Lung (tissue), 12 donors: ENCODE measurements around the gene FRRS1. TPM values are rescaled to one million over a fixed set of nuclear protein-coding genes. Genes with fewer than 3 reads are reported as not detected.
A peak's percentile ranks its signal among the peaks of the same experiment; 100 is the strongest.

Experiments used
- ATAC-seq: fragments of 200-7000 bp; cut with Tn5 transposase; one replicate; pipeline ENCODE4 v1.9.1; 2020; ENCODE audit warnings: moderate number of reproducible peaks; ENCODE audit not compliant: insufficient read depth, low FRiP score
- DNase-seq, 3 donors: peaks; one replicate each; pipeline ENCODE4 v3.0.0-alpha.2; 2013 to 2017
- H3K27ac ChIP-seq, 2 donors: one replicate each; pipeline ENCODE4 v1.5.1; 2013; ENCODE audit warnings: mild to moderate bottlenecking in 2 of 2, moderate library complexity in 2 of 2, control low read depth in 1 of 2, inconsistent platforms in 1 of 2, low read depth in 1 of 2, low read length in 1 of 2
- H3K27me3 ChIP-seq, 3 donors: one replicate each; pipeline ENCODE4 v1.5.1; 2013; ENCODE audit warnings: low read length in 2 of 3; ENCODE audit not compliant: control insufficient read depth in 3 of 3, insufficient read depth in 3 of 3
- H3K36me3 ChIP-seq, 4 donors: one replicate each; pipeline ENCODE4 v1.5.1; 2013; ENCODE audit warnings: low read length in 4 of 4, mild to moderate bottlenecking in 1 of 4, moderate library complexity in 1 of 4; ENCODE audit not compliant: control insufficient read depth in 4 of 4, insufficient read depth in 4 of 4
- H3K4me1 ChIP-seq, 5 donors: one replicate each; pipeline ENCODE4 v1.5.1; 2013; ENCODE audit warnings: low read length in 5 of 5, mild to moderate bottlenecking in 2 of 5, moderate library complexity in 1 of 5; ENCODE audit not compliant: control insufficient read depth in 5 of 5, insufficient read depth in 5 of 5
- H3K4me3 ChIP-seq: one replicate; pipeline ENCODE4 v1.5.1; 2013; ENCODE audit warnings: mild to moderate bottlenecking, control low read depth, moderate library complexity
- H3K9ac ChIP-seq, 2 donors: one replicate each; pipeline ENCODE4 v1.5.1; 2013; ENCODE audit warnings: low read length in 2 of 2, control low read depth in 1 of 2; ENCODE audit not compliant: insufficient read depth in 1 of 2
- H3K9me3 ChIP-seq, 4 donors: one replicate each; pipeline ENCODE4 v1.5.1; 2013; ENCODE audit warnings: low read length in 3 of 4, mild to moderate bottlenecking in 1 of 4, moderate library complexity in 1 of 4; ENCODE audit not compliant: control insufficient read depth in 4 of 4, insufficient read depth in 3 of 4
- WGBS, 2 donors: extraction: QIAGEN DNeasy Blood & Tissue Kit; methylation state at CpG; one replicate each; pipeline ENCODE4 v1.1.7; 2013; 5-methylcytosine and 5-hydroxymethylcytosine counted together
- polyA plus RNA-seq, 2 donors: library from polyadenylated mRNA; stranded (reverse); fragments of 200-250 nt; gene quantifications; one replicate each; pipeline ENCODE4 v1.2.1, GENCODE V29; 2013
- total RNA-seq, 2 donors: library from RNA; depleted of rRNA in 1 of 2; stranded (reverse); fragments of >200 nt in 1 of 2; gene quantifications; one replicate each; pipeline ENCODE4 v1.2.1, GENCODE V29; 2014 to 2021
- TF ChIP-seq, protein P1 (sequence below): IDR thresholded peaks from 2 replicates; pipeline ENCODE4 v1.5.1; 2012; ENCODE audit warnings: mild to moderate bottlenecking; ENCODE audit errors: control extremely low read depth, extremely low read depth
- donor health status: control.
- donor health status: control.
- donor health status: Bipolar disorder and iron deficiency.
- donor health status: healthy.
- donor health status: DM: yes; HTN: yes; CAD: no.

FRRS1 gene
- total and polyA plus RNA-seq, 4 donors: 0.67 to 12.1 (median 7.4) TPM

DNA sequence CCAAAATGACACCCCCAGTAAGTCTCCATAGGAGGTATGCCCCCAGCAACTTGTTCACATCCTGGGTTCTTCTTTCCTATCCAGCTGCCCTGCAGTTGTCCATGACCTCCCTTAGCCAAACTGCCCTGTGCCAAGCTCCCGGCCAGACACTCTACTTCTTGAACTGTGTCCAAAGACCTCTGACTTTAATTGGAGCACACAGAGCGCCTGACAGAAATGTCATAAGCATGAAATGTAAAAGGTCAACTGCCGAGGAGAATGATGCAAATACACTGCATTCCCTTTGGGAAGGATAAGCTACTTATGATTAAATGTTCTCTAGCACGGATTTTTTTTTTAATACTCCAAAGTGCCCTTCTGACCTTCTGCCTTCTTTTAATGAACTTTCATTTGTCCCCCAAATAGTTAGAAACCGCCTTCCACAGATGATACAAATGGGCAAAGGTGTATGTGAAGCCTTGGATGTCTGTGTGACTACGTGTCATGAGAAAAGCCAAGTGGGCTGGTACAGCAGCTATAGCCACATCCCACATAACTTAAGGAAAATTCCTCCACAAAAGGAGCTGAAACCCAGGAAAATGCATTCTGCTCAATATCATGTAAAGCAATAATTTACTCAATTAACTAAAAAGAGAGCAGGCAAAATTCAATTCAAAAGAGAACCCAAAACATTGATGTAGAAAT, 93.8 kb downstream of the FRRS1 start:
- 64 to 76% methylated on average over 6 of the region's 6 CpGs for WGBS, 2 donors
- DNase-seq: no peak
- Histone ChIP-seq H3K4me1 (peaks cover 0 to 37% (median 0%) of the 10 kb centered on the region in 5 donors), H3K4me3 (no peak overlapping the region), H3K36me3 (peaks cover 0 to 15% (median under 1%) of the 10 kb centered on the region in 4 donors), H3K9ac (no peak overlapping the region), H3K27ac (peak overlapping the region in 1 of 2 donors; percentile 94), H3K9me3 (no peaks in the 10 kb centered on the region), H3K27me3 (no peaks in the 10 kb centered on the region)
- no peak for ATAC-seq
- TF ChIP-seq, protein P1, sequence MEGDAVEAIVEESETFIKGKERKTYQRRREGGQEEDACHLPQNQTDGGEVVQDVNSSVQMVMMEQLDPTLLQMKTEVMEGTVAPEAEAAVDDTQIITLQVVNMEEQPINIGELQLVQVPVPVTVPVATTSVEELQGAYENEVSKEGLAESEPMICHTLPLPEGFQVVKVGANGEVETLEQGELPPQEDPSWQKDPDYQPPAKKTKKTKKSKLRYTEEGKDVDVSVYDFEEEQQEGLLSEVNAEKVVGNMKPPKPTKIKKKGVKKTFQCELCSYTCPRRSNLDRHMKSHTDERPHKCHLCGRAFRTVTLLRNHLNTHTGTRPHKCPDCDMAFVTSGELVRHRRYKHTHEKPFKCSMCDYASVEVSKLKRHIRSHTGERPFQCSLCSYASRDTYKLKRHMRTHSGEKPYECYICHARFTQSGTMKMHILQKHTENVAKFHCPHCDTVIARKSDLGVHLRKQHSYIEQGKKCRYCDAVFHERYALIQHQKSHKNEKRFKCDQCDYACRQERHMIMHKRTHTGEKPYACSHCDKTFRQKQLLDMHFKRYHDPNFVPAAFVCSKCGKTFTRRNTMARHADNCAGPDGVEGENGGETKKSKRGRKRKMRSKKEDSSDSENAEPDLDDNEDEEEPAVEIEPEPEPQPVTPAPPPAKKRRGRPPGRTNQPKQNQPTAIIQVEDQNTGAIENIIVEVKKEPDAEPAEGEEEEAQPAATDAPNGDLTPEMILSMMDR: no peak

DNA sequence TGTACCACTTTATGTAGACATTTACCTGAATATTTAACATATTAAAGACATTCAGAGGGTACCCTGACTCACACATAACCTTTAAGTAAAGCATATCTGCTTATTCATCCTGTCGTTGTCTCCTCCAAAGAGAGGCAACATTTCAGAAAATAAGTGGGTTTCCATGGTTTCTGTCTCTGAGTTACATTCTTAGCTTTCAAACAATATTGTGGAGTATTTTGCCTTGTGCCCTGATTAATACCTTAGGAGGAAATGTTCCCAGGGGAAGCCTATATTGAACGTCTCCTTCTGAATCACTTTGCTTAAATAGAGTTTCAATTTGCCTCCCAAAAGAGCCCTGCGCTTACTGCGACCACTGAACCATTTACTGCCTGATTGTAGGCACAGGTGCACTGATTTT, 94.4 kb downstream of the FRRS1 start:
- Histone ChIP-seq H3K4me1 (peaks cover 0 to 39% (median 0%) of the 10 kb centered on the region in 5 donors), H3K9ac (no peak overlapping the region), H3K9me3 (no peaks in the 10 kb centered on the region), H3K36me3 (peaks cover 0 to 20% (median under 1%) of the 10 kb centered on the region in 4 donors), H3K27me3 (no peaks in the 10 kb centered on the region), H3K27ac (peak overlapping the region in 1 of 2 donors; percentile 94), H3K4me3 (no peak overlapping the region)
- 74 to 81% methylated on average over 4 of the region's 4 CpGs for WGBS, 2 donors
- DNase-seq (no peak), ATAC-seq (no peak)
- TF ChIP-seq, protein P1: no peak

DNA sequence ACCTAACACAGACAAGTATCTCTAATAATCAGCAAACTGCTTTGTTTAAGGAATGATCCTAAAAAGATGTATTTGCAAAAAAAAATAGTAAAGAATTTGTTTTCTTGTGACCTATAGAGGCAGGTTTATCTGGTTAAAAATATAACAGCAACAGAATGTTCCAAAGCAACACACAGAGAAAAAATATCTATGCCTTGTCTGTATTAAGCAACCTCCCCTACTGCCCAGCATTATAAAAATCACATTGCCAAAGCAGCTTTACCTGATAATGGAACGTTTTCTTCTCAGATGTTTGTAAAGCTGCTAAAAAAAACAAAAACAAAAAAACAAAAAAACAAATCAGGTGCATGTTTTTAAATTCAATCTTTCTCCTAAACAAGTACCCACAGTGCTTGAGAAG, 95.9 kb downstream of the FRRS1 start:
- no peaks in the 10 kb centered on the region for H3K27me3 ChIP-seq
- DNase-seq: no peak
- H3K27ac ChIP-seq: peak overlapping the region in 1 of 2 donors; percentile 94
- peaks cover 0 to 22% (median under 1%) of the 10 kb centered on the region in 4 donors for H3K36me3 ChIP-seq
- peaks cover 0 to 37% (median 0%) of the 10 kb centered on the region in 5 donors for H3K4me1 ChIP-seq
- H3K9ac ChIP-seq: no peak overlapping the region
- H3K4me3 ChIP-seq: no peak overlapping the region
- TF ChIP-seq, protein P1: no peak
- no peaks in the 10 kb centered on the region for H3K9me3 ChIP-seq
- 65 to 83% methylated on average over 1 of the region's 1 CpG for WGBS, 2 donors
- ATAC-seq: no peak
